Activated CD8-positive, alpha-beta memory T cell treated with anti-CD3 and anti-CD28 coated beads for 4 hours (primary cell): Measurements from ENCODE around the gene FNDC3B.
"Not testable (repeated sequence)": the region's sequence is repeated elsewhere in the genome, so short reads cannot be mapped to it uniquely, and the experiment has no call there.

Source experiments
- DNase-seq, 2 donors: peaks; one replicate each; pipeline ENCODE4 v3.0.0-alpha.2; 2020; ENCODE audit warnings: low read depth in 2 of 2

Gene FNDC3B

GRCh38 chr3:172236771-172237742 lies 197.7 kb downstream of the FNDC3B start:
- no peak for DNase-seq

GRCh38 chr3:172238188-172238587 lies 198.8 kb downstream of the FNDC3B start:
- DNase-seq = no peak

GRCh38 chr3:172239218-172239790 lies 199.9 kb downstream of the FNDC3B start:
- DNase-seq = no peak

- DNase-seq = no peak
Observed at GRCh38 chr3:172241405-172241804, 202.0 kb downstream of the FNDC3B start.

GRCh38 chr3:172242471-172242870 lies 203.1 kb downstream of the FNDC3B start:
- not testable (repeated sequence) for DNase-seq

GRCh38 chr3:172243376-172243775 lies 204.0 kb downstream of the FNDC3B start:
- DNase-seq = not testable (repeated sequence)

GRCh38 chr3:172244011-172244410 lies 204.6 kb downstream of the FNDC3B start:
- no peak for DNase-seq

- DNase-seq = no peak
Observed at GRCh38 chr3:172245241-172245640, 205.9 kb downstream of the FNDC3B start.

- no peak for DNase-seq
Observed at GRCh38 chr3:172246107-172246844, 206.9 kb downstream of the FNDC3B start.

- no peak for DNase-seq
Observed at GRCh38 chr3:172247525-172248274, 208.3 kb downstream of the FNDC3B start.

GRCh38 chr3:172249039-172249438 lies 209.7 kb downstream of the FNDC3B start:
- no peak for DNase-seq

- DNase-seq = no peak
Observed at GRCh38 chr3:172251211-172251610, 211.8 kb downstream of the FNDC3B start.

GRCh38 chr3:172253200-172253599 lies 213.8 kb downstream of the FNDC3B start:
- no peak for DNase-seq

- DNase-seq = no peak
Observed at GRCh38 chr3:172254542-172254941, 215.2 kb downstream of the FNDC3B start.

GRCh38 chr3:172255321-172255720 lies 215.9 kb downstream of the FNDC3B start:
- not testable (repeated sequence) for DNase-seq

- DNase-seq = no peak
Observed at GRCh38 chr3:172256101-172256734, 216.8 kb downstream of the FNDC3B start.

- DNase-seq = no peak
Observed at GRCh38 chr3:172257648-172258400, 218.4 kb downstream of the FNDC3B start.

- no peak for DNase-seq
Observed at GRCh38 chr3:172258624-172259023, 219.2 kb downstream of the FNDC3B start.

GRCh38 chr3:172259111-172259541 lies 219.7 kb downstream of the FNDC3B start:
- DNase-seq = no peak

- no peak for DNase-seq
Observed at GRCh38 chr3:172259726-172260248, 220.4 kb downstream of the FNDC3B start.
